OCI-M2 (cell line): ENCODE results near the gene BSDC1.
"Not testable (repeated sequence)": the region's sequence is repeated elsewhere in the genome, so short reads cannot be mapped to it uniquely, and the experiment has no call there.

Experiments used
- DNase-seq: peaks from one replicate; lab custom pipeline; 2025; ENCODE audit not compliant: unreplicated experiment; lab: John Stamatoyannopoulos, UW

Gene BSDC1

DNA sequence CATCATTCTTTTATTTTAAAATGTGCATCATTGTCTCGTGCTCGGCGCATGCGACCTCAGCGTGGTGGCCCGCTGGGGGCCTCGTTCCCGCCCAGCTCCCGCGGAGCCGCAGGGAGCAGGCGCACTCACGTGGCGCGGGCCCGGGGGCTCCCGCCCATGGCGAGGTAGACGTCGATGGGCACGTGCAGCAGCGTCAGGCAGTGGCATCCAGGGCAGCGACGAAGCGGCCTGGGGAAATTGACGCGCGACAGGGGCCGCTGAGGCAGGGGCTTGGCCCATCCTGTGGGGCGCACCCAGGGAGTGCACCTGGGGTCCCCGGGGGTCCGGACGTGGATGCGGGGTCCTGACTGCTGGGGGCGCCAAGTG lies 33.0 kb downstream of the BSDC1 start:
- DNase-seq: no peak

DNA sequence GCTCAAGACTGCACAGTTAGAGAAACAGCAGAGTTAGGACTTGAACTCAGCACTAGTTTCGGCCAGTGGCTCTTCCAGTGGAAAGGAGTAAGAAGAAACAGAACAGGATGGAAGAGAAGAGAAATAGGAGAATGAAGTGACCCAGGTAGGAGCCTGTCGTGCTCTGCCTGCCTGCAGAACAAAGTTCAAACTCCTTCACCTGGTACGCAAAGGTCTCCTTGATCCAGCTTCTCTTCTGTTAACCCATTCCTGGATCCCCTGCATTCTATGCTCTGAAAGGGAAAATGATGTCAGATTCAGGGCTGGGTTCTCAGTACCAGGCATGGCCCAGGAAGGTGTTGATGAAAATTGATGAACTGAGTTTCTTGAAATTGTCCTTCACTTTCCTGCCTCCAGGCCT lies 35.8 kb downstream of the BSDC1 start:
- no peak for DNase-seq

DNA sequence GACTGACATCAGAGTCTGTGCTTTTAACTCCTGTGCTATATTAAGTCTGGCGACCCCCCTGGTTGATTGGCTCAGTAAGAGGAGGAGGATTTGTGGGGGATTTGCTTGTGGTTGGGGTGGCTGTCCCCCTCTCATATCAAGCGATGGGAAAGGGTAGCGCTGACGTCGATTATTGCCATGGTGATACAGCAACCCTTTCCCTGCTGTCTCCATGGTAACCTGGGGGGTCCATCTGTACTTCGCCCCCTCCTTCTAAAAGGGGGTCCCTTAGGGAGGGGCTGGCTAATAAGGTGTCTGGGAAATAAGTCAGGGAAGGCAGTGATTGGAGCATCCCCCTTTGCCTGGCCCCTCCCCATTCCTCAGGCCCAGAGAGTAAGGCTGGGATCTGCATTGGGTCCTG lies 36.6 kb downstream of the BSDC1 start:
- DNase-seq: no peak

DNA sequence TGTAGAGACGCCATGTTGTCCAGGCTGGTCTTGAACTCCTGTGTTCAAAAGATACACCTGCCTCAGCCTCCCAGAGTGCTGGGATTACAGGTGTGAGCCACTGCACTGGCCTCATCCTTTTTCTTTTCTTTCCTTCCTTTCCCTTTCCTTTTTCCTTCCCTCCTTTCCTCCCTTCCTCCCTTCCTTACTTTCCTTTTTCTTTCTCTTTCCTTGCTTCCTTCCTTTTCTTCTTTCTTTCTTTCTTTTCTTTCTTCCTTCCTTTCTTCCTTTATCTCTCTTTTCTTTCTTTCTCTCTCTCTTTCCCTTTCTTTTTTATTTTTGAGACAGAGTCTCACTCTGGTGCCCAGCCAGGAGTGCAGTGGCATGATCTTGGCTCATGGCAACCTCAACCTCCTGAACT lies 37.8 kb downstream of the BSDC1 start:
- DNase-seq: no peak

DNA sequence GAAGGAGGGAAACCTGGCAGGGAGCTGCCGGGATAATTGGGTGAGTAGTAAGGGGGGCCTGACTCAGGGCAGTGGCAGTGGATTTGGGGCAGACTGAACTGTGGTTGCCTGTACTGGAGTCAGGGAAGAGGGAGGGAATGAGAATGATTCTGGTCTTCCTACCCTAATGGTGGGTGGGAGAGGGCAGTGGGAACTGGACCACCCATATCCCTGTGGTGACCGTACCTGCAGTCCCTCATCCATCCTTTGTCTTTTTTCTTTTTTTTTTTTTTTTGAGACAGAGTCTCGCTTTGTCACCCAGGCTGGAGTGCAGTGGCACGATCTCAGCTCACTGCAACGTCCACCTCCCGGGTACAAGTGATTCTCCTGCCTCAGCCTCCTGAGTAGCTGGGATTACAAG lies 38.5 kb downstream of the BSDC1 start:
- DNase-seq: not testable (repeated sequence)

DNA sequence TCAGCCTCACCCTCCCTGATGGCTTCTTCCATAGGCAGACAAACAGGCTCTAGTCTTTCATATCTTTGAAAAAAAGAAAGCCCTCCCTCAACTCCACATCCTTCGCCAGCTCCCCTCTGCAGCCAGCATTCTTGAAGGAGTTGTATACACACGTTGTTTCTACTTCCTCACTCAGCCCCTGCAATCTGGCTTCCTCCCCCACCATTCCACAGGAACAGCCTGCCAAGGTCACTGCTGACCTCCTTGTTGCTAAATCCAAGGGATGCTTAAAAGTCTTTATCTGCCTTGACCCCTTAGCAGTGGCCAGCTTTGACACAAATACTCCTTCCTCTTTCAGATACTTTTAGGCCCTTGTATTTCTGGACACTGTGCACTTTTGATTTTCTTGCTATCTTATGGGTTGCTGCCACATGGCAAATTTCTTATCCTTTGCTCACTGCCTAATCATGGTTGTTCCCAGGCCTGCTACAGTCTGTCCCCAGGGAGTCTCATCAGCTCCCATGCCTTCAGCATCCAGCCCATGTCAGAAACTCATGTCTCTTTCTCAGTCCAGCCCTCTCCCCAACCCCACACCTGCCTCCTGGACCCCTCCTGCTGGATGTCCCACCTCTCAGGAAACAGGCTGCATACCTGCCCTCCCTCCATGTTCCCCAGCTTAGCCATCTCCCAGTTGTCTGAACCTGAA lies 40.2 kb downstream of the BSDC1 start:
- DNase-seq: no peak

DNA sequence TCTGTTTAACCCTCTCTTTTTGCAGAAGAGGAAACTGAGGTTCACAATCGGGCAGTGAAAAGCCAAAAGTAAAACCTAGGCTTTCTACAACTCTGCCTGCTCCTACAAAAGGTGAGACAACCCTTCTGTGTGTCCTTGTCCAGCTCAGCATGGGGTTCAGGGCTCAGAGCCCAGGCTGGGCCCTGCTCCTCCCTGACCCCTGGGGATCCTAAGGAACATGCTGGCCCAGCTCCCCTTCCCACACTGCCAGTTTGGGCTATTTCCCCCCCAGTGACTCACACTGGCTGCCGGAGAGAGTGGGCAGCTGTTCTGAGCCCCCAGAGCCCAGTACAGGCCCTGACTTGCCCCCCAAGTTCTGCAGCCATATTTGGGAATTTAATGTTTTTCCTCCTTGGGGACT lies 40.8 kb downstream of the BSDC1 start:
- DNase-seq: no peak

DNA sequence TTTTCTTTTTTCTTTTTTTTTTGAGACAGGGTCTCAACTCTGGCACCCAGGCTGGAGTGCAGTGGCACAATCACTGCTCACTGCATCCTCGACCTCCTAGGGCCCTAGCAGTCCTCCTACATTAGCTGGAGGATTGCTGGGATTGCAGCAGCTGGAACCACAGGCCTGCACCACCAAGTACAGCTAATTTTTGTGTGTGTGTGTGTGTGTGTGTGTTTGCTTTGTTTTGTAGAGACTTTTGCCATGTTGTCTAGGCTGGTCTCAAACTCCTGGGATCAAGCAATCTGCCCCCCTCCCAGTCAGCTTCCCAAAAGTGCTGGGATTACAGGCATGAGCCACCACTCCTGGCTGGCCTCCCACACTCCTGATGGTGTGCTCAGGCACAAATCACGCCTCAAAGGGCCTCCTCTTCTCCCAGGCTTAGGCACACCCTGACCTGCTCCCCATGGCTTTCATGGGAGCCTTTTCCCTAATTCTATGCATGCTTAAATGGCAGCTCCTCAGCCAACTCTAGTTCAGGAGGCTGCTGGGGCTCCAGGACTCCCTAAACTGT lies 41.3 kb downstream of the BSDC1 start:
- DNase-seq: no peak

DNA sequence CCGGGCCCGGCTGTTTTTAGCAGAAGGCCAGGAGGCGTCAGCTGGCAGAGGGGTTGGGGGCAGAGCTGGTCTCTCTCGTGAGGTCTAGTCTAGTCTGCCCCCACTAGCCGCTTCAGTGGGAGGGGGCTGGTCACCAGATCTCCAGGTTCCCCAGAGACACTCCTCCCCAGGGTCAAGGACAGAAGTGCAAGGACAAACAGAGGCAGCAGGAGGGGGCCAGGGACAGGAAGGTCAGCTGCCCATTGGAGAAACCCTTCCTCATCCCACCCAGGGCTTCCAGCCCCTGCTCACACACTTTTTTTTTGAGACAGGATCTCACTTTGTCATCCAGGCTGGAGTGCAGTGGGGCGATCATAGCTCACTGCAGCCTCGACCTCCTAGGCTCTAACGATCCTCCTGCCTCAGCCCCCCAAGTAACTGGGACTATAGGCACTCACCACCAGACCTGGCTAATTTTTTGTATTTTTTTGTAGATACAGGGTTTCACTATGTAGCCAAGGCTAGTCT lies 41.9 kb downstream of the BSDC1 start:
- DNase-seq: no peak

DNA sequence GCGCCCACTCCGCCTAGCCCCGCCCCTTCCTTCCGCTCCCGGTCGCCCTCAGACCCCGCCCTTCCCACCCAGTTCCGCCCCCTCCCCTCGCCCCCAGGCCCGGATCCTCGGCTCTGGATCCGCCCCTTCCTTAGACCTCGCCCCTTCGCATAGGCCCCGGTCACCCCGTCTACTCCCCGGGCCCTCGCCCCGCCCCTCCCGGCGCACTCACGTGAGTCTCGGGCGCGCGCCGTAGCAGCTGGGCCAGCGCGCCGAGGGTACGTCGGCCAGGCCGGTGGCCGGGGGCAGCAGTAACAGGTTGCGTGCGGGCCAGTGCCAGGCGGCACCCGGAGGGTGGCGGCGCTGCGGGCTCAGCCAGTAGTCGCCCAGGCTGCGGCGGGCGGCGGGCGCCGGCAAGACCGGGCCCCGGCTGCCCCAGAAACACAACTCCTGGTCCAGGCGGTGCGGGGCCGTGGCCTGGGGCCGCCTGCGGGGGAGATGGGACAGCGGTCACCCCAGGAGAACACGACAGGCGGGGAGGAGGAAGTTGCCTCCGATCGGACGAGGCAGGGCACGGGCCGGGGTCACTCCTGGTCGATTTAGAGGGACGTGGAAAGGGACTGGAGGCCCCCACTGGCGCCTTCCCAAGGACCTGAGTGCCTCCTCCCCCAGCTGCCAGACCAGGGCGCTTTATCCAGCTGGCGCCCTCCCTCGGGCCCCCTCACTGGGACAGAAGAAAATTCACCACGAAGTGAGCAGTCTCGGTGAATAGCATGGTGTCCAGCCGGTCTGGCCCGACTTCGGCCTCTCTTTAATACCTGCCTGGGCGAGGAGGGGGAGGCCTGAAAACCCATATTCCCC lies 42.6 kb downstream of the BSDC1 start:
- no peak for DNase-seq

DNA sequence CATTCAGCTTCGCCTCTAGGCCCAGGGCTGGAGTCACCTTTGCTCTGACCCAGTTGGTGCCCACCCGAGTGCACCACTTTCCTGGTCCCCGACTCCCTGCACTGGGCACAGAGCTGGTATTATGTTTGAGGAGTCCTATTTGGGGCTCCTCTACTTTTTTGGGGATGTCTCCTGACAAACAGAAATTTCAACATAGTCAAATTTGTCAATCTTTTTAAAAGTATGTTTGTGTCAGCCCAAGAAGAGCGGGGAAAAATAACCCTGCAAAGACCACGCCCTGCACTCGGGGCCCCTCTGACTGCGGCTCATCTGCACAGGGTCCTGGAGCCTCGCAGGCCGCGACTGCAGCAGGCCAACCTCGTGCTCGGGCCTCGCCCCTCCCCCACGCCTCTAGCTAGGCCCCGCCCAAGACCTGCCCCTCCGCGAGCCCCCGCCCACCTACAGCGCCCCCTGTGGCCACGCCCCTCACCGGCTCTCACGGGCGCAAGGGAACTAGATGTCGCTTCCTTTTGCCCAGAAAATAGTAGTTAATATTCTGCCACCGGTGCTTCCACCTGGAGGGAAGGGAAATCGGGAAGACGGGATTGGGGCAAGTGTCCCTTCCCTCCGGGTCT lies 43.3 kb downstream of the BSDC1 start:
- peak; percentile 85 for DNase-seq

DNA sequence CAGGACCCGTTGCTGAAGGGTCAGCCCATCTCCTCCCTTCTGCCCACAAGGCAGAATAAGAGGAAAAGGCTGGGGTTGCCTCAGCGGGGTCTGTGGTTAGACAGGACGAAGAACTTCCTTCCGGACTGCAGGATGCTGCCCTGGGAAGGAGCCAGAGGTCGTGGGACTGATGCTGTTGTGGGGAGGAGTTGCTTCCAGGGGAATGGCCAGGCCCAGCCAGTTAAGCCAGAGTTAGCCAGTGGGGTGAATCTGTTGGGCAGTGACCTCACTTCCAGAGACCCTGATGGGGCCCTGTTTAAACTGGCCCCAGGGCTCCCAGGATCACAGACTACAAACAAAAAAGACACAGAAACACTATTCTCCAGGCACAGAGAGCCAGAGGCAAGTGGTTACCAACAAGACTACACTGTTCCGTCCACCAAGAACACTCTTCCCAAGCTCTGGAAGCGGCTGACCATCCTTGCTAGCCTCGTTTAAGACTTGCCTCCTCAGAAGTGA lies 45.0 kb downstream of the BSDC1 start:
- no peak for DNase-seq

DNA sequence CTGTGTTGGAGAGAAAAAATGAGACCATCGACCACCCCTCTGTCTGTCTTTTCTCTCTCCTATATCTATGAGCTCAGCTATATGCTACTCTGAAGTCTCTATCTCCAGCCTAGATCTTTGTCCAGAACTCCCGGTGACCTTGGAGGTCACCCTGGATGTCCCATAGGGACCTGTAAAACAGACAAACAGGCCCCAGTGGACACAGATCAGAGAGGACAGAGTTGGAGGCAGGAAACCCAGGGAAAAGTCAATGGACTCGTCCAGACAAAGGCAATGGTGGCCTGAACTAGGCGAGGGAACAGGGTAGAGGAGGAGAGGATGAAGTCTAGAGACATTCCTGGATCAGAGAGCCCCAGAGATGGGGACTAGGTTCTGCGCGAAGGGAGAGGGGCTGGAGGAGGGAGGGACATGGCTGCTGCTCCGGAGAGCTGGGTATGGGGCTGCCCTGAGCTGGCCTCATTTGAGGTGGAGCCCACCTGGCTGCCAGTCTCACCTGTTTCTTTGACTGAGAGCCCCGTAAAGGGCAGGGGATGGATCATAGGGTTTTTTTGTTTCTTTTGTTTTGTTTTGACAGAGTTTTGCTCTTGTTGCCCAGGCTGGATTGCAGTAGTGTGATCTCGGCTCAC lies 47.6 kb downstream of the BSDC1 start:
- DNase-seq: no peak

DNA sequence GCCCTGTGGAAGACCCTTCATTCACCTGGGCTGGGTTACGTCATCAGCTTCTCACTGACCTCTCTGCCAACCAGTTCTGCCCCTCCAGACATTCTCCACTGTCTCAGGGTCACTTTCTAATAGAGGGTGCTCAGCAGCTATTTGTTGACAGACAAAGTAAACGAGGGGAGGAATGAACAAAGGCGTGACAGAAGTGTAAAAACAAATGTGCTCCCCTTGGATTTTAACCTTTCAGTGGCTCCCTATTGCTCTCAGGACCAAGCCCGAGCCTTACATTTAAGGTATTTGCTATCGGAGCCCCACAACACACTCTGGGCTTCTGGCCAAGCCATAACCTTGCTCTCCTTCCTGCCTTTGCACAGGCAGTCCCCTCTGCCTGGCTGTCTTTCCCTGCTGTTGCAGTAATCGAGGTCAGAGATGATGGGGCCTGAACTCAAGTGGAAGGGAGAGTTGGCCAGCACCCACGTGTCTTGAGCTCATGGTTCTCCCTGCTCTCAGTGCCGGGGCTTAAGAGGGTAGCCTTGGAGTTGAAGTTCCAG lies 48.9 kb downstream of the BSDC1 start:
- no peak for DNase-seq

DNA sequence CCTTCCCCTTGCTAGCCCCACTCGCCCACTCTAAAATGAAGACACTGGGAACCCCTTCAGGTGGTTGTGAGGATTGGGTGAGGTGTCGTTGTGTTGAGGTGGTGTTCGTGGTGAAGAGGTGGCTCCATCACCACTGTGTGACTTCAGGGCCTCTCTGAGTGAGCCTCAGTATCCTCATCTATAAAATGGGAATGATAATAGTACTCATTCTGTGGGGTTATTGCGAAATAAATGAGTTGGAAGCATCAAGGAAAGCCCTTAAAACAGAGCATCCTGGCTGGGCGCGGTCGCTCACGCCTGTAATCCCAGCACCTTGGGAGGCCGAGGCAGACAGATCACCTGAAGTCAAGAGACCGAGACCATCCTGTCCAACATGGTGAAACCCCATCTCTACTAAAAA lies 51.5 kb downstream of the BSDC1 start:
- no peak for DNase-seq

DNA sequence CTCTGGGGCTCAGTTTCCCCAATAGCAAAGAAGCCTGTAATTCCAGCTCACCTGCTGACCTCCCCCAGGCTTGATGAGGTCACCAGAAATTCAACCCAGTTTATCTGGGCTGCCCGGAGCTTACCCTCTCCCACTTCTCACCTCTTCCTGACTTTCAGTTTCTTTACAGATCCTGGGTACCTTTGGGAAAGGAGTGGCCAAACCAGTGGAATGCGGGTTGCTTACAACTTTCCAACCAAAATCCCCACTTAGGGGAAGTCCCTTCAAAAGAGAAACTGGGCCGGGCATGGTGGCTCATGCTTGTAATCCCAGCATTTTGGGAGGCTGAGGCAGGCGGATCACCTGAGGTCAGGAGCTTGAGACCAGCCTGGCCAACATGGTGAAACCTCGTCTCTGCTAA lies 52.3 kb downstream of the BSDC1 start:
- DNase-seq: no peak

DNA sequence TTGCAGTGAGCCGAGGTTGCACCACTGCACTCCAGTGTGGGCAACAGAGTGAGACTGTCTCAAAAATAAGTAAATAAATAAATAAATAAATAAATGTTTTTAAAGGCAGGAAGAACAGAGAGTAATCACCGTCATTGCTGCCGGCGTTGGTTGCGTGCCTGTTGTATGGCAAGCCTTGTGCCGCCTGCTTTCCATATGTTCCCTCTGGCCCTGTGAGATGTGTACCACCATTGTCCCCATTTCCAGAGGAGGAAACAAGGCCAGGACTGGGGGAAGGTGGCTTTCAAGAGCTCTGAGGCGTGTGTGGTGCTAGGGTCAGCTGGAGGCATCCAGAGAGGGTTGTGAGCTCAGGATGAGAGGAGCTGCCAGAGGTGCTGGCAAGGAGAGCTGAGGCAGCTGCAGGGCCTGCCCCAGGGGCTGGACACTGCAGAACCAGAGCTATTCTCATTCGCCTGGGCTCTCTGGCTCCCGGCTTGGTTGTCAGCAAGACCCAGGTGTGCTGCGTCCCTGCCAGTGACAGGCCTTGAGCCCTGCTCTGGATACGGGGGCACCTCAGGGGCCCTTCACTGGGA lies 53.0 kb downstream of the BSDC1 start:
- DNase-seq: no peak

DNA sequence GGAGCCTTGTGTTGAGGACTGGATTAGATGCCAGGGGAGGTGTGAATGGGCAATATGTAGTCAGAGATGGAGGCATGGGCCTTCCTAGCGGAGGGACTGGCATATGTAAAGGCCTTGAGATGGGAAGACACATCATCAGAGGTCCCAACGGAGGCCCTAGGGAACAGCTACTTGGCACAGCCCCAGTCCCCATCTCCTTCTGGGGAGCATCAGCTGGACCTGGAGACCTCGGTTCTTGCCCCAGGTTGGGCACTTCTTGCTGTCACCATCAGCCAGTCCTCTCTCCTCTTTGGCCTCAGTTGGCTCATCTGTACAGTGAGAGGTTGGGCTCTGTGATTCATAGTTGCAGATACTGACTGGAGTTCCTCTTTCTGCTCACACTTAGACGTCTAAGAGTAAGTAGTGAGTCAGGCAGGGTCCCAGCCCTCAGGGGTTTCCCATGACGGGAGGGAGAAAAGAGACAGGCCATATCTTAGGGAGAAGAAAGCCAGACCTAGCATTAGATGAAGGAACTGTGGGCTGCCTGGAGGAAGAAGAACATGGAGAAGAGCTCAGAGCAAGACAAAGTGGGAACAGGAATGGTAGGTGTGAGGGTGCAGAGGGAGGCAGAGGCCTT lies 54.8 kb downstream of the BSDC1 start:
- no peak for DNase-seq

DNA sequence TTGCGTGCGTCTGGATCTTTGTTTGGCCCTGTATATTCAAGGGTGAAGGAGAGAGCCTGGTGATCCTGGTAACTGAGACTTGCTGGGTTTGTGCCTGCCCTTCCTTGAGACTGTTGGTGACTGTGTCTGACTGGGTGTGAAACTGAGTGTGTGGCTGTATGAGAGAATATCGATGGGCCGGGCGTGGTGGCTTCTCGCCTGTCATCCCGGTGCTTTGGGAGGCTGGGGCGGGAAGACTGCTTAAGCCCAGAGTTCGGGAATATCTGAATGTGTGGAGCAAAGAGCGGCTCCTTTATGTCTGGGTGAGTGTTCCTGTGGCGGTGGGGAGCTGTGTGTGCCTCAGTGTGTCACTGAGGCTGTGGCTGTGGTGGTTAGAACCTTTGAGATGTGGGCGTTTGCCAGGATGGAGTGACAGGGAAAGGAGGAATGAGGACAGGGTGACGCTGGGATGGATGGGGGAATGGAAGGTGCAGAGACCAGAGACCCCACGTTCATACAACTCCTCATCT lies 55.5 kb downstream of the BSDC1 start:
- DNase-seq: no peak
